ENCODE results near the gene MS4A3. TPM values are rescaled to one million over a fixed set of nuclear protein-coding genes. Genes with fewer than 3 reads are reported as not detected.

The MS4A3 gene, protein sequence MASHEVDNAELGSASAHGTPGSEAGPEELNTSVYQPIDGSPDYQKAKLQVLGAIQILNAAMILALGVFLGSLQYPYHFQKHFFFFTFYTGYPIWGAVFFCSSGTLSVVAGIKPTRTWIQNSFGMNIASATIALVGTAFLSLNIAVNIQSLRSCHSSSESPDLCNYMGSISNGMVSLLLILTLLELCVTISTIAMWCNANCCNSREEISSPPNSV
- not detected in 2 replicates for total RNA-seq

DNA sequence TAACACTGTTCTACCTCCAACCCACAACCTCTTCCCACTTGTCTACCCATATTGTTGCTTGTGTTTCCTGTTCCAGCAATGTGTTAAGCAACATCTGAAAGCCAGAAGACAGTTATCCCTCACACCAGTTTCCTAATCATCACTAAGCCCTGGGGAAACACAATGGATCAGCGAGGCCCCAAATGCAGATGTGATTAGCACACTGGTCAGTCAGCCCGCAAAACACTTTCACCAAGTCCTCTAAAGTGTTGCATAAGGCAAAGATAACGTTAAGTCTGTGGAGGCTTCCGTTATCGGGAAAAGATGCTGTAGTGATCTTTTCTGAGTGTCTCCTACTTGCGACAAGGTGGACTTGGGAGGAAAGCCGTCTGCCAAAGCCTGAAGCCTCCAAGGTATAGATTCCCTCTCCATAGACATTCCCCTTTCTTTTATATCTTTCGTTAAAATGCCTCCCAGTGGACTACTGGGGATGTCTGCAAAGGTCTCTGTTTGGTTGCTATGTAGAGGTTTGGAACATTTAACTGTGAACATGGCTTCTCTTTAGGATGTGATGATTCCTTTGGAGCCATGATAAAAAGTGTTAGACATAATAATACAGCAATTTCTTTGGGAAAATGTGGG is at the start of gene MS4A3:
MS4A3 (plus strand) TSS at position 317 of the 621 bp plus-strand sequence. CDS start 4,496 bp downstream, outside the sequence.

DNA sequence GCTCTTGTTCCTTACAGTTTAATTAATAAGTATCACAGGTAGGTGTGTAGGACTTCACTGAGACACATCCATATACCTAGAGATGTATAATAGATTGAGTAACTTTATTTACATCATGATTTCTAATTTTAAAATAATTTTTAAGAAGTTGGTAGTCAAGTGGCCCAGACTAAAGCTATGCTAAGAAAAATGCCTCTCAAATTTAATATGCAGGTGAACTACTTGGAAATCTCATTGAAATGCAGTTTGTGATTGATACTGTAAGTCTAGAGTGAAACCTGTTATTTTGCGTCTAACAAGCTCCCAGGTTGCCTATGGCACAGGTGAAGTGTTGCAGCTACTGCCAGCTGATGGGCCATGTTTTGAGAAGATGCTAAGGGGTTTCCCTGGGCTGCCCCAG is 39.6 kb upstream of the MS4A3 start, which contains the start of gene OOSP4B:
OOSP4B (plus strand) TSS at position 301 of the 400 bp plus-strand sequence.

DNA sequence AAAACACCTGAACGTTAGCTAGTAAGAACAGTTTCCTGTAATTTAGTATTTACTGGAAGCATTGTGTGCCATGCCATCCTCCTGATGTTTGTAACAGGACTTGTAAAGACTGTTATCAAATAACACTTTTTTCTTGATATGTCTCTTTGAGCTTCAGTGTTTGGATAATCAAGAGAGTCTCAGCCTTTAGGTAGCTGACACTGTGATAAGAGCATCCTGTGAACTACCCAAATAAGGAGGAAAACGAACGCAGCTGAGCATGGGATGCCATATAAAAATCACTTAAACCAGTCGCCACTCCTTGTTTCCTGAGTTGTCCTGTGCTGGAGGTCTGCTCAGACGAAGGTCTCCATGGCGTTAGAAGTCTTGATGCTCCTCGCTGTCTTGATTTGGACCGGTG is 16.4 kb upstream of the MS4A3 start, which contains the start of gene OOSP2:
OOSP2 (plus strand) TSS at position 301 of the 400 bp plus-strand sequence; CDS start at position 352, 51 bp downstream.

DNA sequence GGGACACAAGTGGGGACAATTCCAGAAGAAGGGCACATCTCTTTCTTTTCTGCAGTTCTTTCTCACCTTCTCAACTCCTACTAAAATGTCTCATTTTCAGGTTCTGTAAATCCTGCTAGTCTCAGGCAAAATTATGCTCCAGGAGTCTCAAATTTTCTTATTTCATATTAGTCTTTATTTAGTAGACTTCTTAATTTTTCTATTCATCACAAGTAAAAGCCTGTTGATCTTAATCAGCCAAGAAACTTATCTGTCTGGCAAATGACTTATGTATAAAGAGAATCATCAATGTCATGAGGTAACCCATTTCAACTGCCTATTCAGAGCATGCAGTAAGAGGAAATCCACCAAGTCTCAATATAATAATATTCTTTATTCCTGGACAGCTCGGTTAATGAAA is 31.9 kb downstream of the MS4A3 start, which contains the start of gene MS4A2:
MS4A2 (plus strand) TSS at position 301 of the 400 bp plus-strand sequence. CDS start 102 bp downstream, outside the sequence.

Other genes starting within 250 kb of the MS4A3 start
- 35.7 and 52.7 TPM in 2 replicates for gene MRPL16, start 245.9 kb upstream of the MS4A3 start, total RNA-seq
- not detected in 2 replicates for gene CBLIF, start 211.2 kb upstream of the MS4A3 start, total RNA-seq
- not detected in 2 replicates for gene TCN1, start 190.2 kb upstream of the MS4A3 start, total RNA-seq
- not detected in 2 replicates for gene OOSP3, start 177.9 kb upstream of the MS4A3 start, total RNA-seq
- gene OOSP1, start 118.2 kb upstream of the MS4A3 start, total RNA-seq = not detected in 2 replicates
- not detected in 2 replicates for gene OOSP4A, start 92.6 kb upstream of the MS4A3 start, total RNA-seq
- gene OOSP4B, start 39.5 kb upstream of the MS4A3 start, total RNA-seq = not detected in 2 replicates
- not detected in 2 replicates for gene OOSP2, start 16.3 kb upstream of the MS4A3 start, total RNA-seq
- not detected in 2 replicates for gene MS4A2, start 32.0 kb downstream of the MS4A3 start, total RNA-seq
- 0.15 TPM in 1 of 2 replicates, not detected in the other for gene MS4A6A, start 126.4 kb downstream of the MS4A3 start, total RNA-seq
- not detected in 2 replicates for gene MS4A4E, start 186.5 kb downstream of the MS4A3 start, total RNA-seq
- under 0.01 TPM in 1 of 2 replicates, not detected in the other for gene MS4A4A, start 224.0 kb downstream of the MS4A3 start, total RNA-seq